H9 (cell line): ENCODE measurements around the gene SMARCA2. TPM values are rescaled to one million over a fixed set of nuclear protein-coding genes. Genes with fewer than 3 reads are reported as not detected.
A peak's percentile ranks its signal among the peaks of the same experiment; 100 is the strongest.

Experiments
- DNase-seq: peaks from one replicate; pipeline ENCODE4 v3.0.0-alpha.2; 2017
- H2AFZ ChIP-seq: one replicate; pipeline ENCODE4 v1.6.1; 2013; ENCODE audit warnings: mild to moderate bottlenecking, low read length, control low read depth, moderate library complexity
- H2AK5ac ChIP-seq: 2 replicates; pipeline ENCODE4 v1.6.1; 2013; ENCODE audit warnings: low read length, control low read depth, mixed read lengths; ENCODE audit not compliant: insufficient read length
- H2BK120ac ChIP-seq: one replicate; pipeline ENCODE4 v1.6.1; 2013; ENCODE audit warnings: low read depth, mild to moderate bottlenecking, low read length, control low read depth, inconsistent platforms; ENCODE audit not compliant: poor library complexity, severe bottlenecking
- H2BK12ac ChIP-seq: 2 replicates; pipeline ENCODE4 v1.6.1; 2013; ENCODE audit warnings: low read length, control low read depth, mixed read lengths, low read depth; ENCODE audit not compliant: insufficient read length
- H2BK15ac ChIP-seq: 2 replicates; pipeline ENCODE4 v1.6.1; 2013; ENCODE audit warnings: low read depth, low read length, control low read depth
- H2BK20ac ChIP-seq: one replicate; pipeline ENCODE4 v1.6.1; 2013; ENCODE audit warnings: low read depth, mild to moderate bottlenecking, low read length, control low read depth, inconsistent platforms; ENCODE audit not compliant: poor library complexity, severe bottlenecking
- H2BK5ac ChIP-seq: 2 replicates; pipeline ENCODE4 v1.6.1; 2013; ENCODE audit warnings: low read length, control low read depth, mixed read lengths; ENCODE audit not compliant: insufficient read length
- H3K14ac ChIP-seq: 2 replicates; pipeline ENCODE4 v1.6.1; 2013; ENCODE audit warnings: low read length, control low read depth; ENCODE audit not compliant: insufficient read depth
- H3K18ac ChIP-seq: 2 replicates; pipeline ENCODE4 v1.6.1; 2013; ENCODE audit warnings: low read depth, mild to moderate bottlenecking, mixed read lengths, low read length, control low read depth; ENCODE audit not compliant: insufficient read length
- H3K23ac ChIP-seq: 2 replicates; pipeline ENCODE4 v1.6.1; 2013; ENCODE audit warnings: low read length, control low read depth, mixed read lengths, low read depth; ENCODE audit not compliant: insufficient read length
- H3K23me2 ChIP-seq: 2 replicates; pipeline ENCODE4 v1.6.1; 2013; ENCODE audit warnings: low read depth, mild to moderate bottlenecking, mixed read lengths, low read length, control low read depth; ENCODE audit not compliant: insufficient read length, poor library complexity, severe bottlenecking
- H3K27ac ChIP-seq: 2 replicates; pipeline ENCODE4 v1.5.1; 2013; ENCODE audit warnings: low read length, control low read depth, mixed read lengths, low read depth; ENCODE audit not compliant: insufficient read length
- H3K27me3 ChIP-seq: 2 replicates; pipeline ENCODE4 v1.6.1; 2013; ENCODE audit warnings: low read length, control low read depth, inconsistent platforms; ENCODE audit not compliant: insufficient read depth
- H3K4ac ChIP-seq: 2 replicates; pipeline ENCODE4 v1.6.1; 2013; ENCODE audit warnings: low read depth, mild to moderate bottlenecking, control low read depth, inconsistent platforms, low read length, moderate library complexity
- H3K4me1 ChIP-seq: 2 replicates; pipeline ENCODE4 v1.6.1; 2013; ENCODE audit warnings: low read length, control low read depth, inconsistent platforms; ENCODE audit not compliant: insufficient read depth
- H3K4me2 ChIP-seq: 2 replicates; pipeline ENCODE4 v1.6.1; 2013; ENCODE audit warnings: low read length, control low read depth, mixed read lengths; ENCODE audit not compliant: insufficient read length, insufficient read depth
- H3K56ac ChIP-seq: 2 replicates; pipeline ENCODE4 v1.6.1; 2013; ENCODE audit warnings: low read depth, mild to moderate bottlenecking, mixed read lengths, low read length, control low read depth; ENCODE audit not compliant: insufficient read length
- H3K79me1 ChIP-seq: 2 replicates; pipeline ENCODE4 v1.6.1; 2013; ENCODE audit warnings: low read depth, mild to moderate bottlenecking, moderate library complexity, low read length, control low read depth, inconsistent platforms; ENCODE audit not compliant: insufficient read depth, poor library complexity, severe bottlenecking
- H3K79me2 ChIP-seq: 2 replicates; pipeline ENCODE4 v1.6.1; 2013; ENCODE audit warnings: low read length, control low read depth, inconsistent platforms; ENCODE audit not compliant: insufficient read depth
- H3K9ac ChIP-seq: 2 replicates; pipeline ENCODE4 v1.6.1; 2013; ENCODE audit warnings: low read length, control low read depth, mixed read lengths; ENCODE audit not compliant: insufficient read length; ENCODE audit errors: extremely low read depth
- H3K9me3 ChIP-seq: one replicate; pipeline ENCODE4 v1.6.1; 2013; ENCODE audit warnings: low read depth, low read length, inconsistent platforms; ENCODE audit not compliant: control insufficient read depth
- H3T11ph ChIP-seq: one replicate; pipeline ENCODE4 v1.6.1; 2013; ENCODE audit warnings: mild to moderate bottlenecking, low read length, control low read depth, inconsistent platforms
- H4K20me1 ChIP-seq: one replicate; pipeline ENCODE4 v1.6.1; 2013; ENCODE audit not compliant: control insufficient read depth, insufficient read length, insufficient read depth
- H4K5ac ChIP-seq: 2 replicates; pipeline ENCODE4 v1.6.1; 2013; ENCODE audit warnings: low read depth, mild to moderate bottlenecking, mixed read lengths, low read length, control low read depth; ENCODE audit not compliant: insufficient read length
- H4K8ac ChIP-seq: replicated peaks from 2 replicates; pipeline ENCODE4 v1.6.1; 2013; ENCODE audit warnings: low read length, control low read depth, mixed read lengths, low read depth; ENCODE audit not compliant: insufficient read length
- H4K91ac ChIP-seq: 2 replicates; pipeline ENCODE4 v1.6.1; 2013; ENCODE audit warnings: low read depth, mild to moderate bottlenecking, moderate library complexity, mixed read lengths, low read length, control low read depth; ENCODE audit not compliant: insufficient read length
- H3K27ac Mint-ChIP-seq, 3 experiments: 2 replicates in 2 of 3; 3 replicates in 1 of 3; pipeline ENCODE4 v1.8.0; 2020 to 2021; ENCODE audit warnings: mixed read lengths in 3 of 3, mild to moderate bottlenecking in 1 of 3, moderate library complexity in 1 of 3
- H3K27me3 Mint-ChIP-seq: 2 replicates; pipeline ENCODE4 v1.8.0; 2021; ENCODE audit warnings: low read depth, mild to moderate bottlenecking, moderate library complexity, mixed read lengths
- H3K36me3 Mint-ChIP-seq, 3 experiments: 2 replicates in 2 of 3; 3 replicates in 1 of 3; pipeline ENCODE4 v1.8.0; 2020 to 2021; ENCODE audit warnings: low read depth in 3 of 3, mixed read lengths in 3 of 3; ENCODE audit not compliant: insufficient read depth in 1 of 3
- H3K4me1 Mint-ChIP-seq, 2 experiments: 2 replicates each; pipeline ENCODE4 v1.8.0; 2020; ENCODE audit warnings: mixed read lengths in 2 of 2
- H3K4me3 Mint-ChIP-seq, 2 experiments: 2 replicates in 1 of 2; 3 replicates in 1 of 2; pipeline ENCODE4 v1.8.0; 2020 to 2021; ENCODE audit warnings: mild to moderate bottlenecking in 2 of 2, mixed read lengths in 2 of 2, moderate library complexity in 1 of 2
- H3K9me3 Mint-ChIP-seq, 2 experiments: 2 replicates in 1 of 2; 3 replicates in 1 of 2; pipeline ENCODE4 v1.8.0; 2020; ENCODE audit warnings: mild to moderate bottlenecking in 2 of 2, mixed read lengths in 2 of 2, moderate library complexity in 1 of 2
- WGBS: extraction: QIAGEN DNeasy Blood & Tissue Kit; methylation state at CpG from one replicate; pipeline ENCODE4 v1.1.7; 2013; ENCODE audit warnings: missing lambda C conversion rate, low lambda C conversion rate, mixed read lengths; ENCODE audit not compliant: insufficient read length; ENCODE audit errors: extremely low coverage; 5-methylcytosine and 5-hydroxymethylcytosine counted together
- total RNA-seq: library from RNA; stranded (reverse); gene quantifications from 2 replicates; pipeline ENCODE4 v1.2.1, GENCODE V29; 2021
- TF ChIP-seq, protein P1 (sequence below): fragments of 200-600 bp; sonication (generic); conservative IDR thresholded peaks from 3 replicates; pipeline ENCODE4 v1.8.0; 2021; ENCODE audit warnings: antibody characterized with exemption, mild to moderate bottlenecking

Gene SMARCA2
- total RNA-seq, 1 experiment from 2014 or later, result 15.3 TPM

DNA sequence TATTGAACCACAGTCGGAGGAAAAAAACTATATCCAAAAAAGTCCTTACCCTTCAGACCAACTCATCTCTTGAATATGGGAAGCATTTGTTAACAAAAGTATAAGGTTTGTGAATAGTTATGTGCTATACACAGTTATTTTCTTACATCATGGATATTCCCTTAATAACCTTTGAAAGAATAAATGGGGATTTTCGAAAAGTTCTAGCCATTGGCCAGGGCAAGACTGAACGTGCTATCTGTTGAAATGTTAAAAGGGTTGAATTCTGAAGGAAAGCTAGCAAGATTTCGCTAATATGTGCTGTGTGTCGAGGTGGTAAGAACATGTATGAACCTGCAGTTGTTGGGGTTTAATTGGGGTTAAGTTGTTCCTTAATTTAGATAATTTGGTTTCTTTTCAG is 140.8 kb downstream of the SMARCA2 start:
- Histone ChIP-seq H3K4me2 (no peak overlapping the region), H3K9me3 (no peaks in the 10 kb centered on the region), H2BK12ac (no peak overlapping the region), H2BK5ac (no peak overlapping the region), H3K56ac (no peak overlapping the region), H3K27ac (no peak overlapping the region), H2BK15ac (no peak overlapping the region), H3K4ac (no peak overlapping the region), H2AFZ (no peak overlapping the region), H4K91ac (no peak overlapping the region), H3K79me1 (no peaks in the 10 kb centered on the region), H4K5ac (no peak overlapping the region), H2AK5ac (no peak overlapping the region), H3K79me2 (no peaks in the 10 kb centered on the region), H3K4me1 (peaks cover 8% of the 10 kb centered on the region; the same call in 1 of the 2 replicates), H3K14ac (no peak overlapping the region), H3K18ac (no peak overlapping the region), H2BK120ac (no peak overlapping the region), H2BK20ac (no peak overlapping the region), H4K20me1 (no peaks in the 10 kb centered on the region), H3K23me2 (no peaks in the 10 kb centered on the region), H3K27me3 (no peaks in the 10 kb centered on the region), H3K9ac (no peak overlapping the region), H4K8ac (no peak overlapping the region), H3T11ph (no peak overlapping the region), H3K23ac (no peak overlapping the region)
- Mint-ChIP-seq H3K36me3 (peaks cover 0 to 8% (median 2%) of the 10 kb centered on the region in 3 experiments; a peak in 3 of 7 replicates), H3K27me3 (no peaks in the 10 kb centered on the region), H3K4me1 (peaks cover 42 to 49% of the 10 kb centered on the region in 2 experiments), H3K9me3 (no peaks in the 10 kb centered on the region; a peak in 1 of 5 replicates), H3K4me3 (no peak overlapping the region), H3K27ac (0 out of 7 replicates have a peak overlapping the region, but pooled peaks of 1 of the 3 experiments have one; percentile 63)
- no peak for DNase-seq
- TF ChIP-seq, protein P1, sequence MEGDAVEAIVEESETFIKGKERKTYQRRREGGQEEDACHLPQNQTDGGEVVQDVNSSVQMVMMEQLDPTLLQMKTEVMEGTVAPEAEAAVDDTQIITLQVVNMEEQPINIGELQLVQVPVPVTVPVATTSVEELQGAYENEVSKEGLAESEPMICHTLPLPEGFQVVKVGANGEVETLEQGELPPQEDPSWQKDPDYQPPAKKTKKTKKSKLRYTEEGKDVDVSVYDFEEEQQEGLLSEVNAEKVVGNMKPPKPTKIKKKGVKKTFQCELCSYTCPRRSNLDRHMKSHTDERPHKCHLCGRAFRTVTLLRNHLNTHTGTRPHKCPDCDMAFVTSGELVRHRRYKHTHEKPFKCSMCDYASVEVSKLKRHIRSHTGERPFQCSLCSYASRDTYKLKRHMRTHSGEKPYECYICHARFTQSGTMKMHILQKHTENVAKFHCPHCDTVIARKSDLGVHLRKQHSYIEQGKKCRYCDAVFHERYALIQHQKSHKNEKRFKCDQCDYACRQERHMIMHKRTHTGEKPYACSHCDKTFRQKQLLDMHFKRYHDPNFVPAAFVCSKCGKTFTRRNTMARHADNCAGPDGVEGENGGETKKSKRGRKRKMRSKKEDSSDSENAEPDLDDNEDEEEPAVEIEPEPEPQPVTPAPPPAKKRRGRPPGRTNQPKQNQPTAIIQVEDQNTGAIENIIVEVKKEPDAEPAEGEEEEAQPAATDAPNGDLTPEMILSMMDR, result no peak
- WGBS, result no CpG with 5 or more reads among the region's 5 CpGs
